Mesothelial cell of epicardium (in vitro differentiated cells): ENCODE results near the gene GOLT1B. TPM values are rescaled to one million over a fixed set of nuclear protein-coding genes. Genes with fewer than 3 reads are reported as not detected.

Experiments used
- DNase-seq, 2 experiments: peaks; one replicate each; pipeline ENCODE4 v3.0.0; 2021; ENCODE audit warnings: low spot score in 2 of 2; ENCODE audit not compliant: unreplicated experiment in 2 of 2
- H3K27ac Mint-ChIP-seq: 2 replicates; pipeline ENCODE4 v1.8.0; 2021; ENCODE audit warnings: mixed read lengths
- H3K27me3 Mint-ChIP-seq: 2 replicates; pipeline ENCODE4 v1.8.0; 2021; ENCODE audit warnings: low read depth, mixed read lengths
- H3K36me3 Mint-ChIP-seq: 2 replicates; pipeline ENCODE4 v1.8.0; 2021; ENCODE audit warnings: mixed read lengths
- H3K4me1 Mint-ChIP-seq: 2 replicates; pipeline ENCODE4 v1.8.0; 2021; ENCODE audit warnings: mixed read lengths
- H3K4me3 Mint-ChIP-seq: 2 replicates; pipeline ENCODE4 v1.8.0; 2021; ENCODE audit warnings: mild to moderate bottlenecking, moderate library complexity, mixed read lengths
- H3K9me3 Mint-ChIP-seq: 2 replicates; pipeline ENCODE4 v1.8.0; 2021; ENCODE audit warnings: mixed read lengths
- total RNA-seq: library from RNA; stranded (reverse); gene quantifications from 3 replicates; pipeline ENCODE4 v1.2.1, GENCODE V29; 2021
- TF ChIP-seq, protein P1 (sequence below): fragments of 200-600 bp; sonication (generic); IDR thresholded peaks from one replicate; pipeline ENCODE4 v1.5.0; 2021; ENCODE audit warnings: antibody characterized with exemption; ENCODE audit not compliant: unreplicated experiment

GOLT1B gene
- total RNA-seq, 1 donor from 2014 or later, result 29.2 TPM

DNA sequence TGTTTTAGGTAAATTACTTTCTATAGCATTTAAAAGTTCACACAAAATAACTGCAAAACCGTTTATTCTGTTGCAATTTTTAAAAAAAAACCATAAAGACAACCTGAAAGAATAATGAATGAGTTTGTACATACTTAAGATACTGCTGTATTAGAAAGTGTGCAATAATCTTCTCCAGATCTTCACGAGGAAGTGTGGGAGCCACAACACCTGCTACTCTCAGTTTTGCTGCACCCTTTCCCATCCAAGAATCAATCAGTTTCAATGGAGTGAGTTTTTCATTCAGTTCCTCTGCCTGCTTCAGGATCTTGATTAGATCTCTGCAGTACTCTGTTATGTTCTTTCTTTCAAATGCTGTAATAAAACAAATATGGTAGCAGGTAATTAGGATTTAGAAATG is 30.3 kb upstream of the GOLT1B start:
- Mint-ChIP-seq H3K4me3 (no peak overlapping the region), H3K27ac (no peak overlapping the region), H3K9me3 (no peaks in the 10 kb centered on the region), H3K27me3 (no peaks in the 10 kb centered on the region), H3K4me1 (no peaks in the 10 kb centered on the region), H3K36me3 (peaks cover 30% of the 10 kb centered on the region)
- TF ChIP-seq, protein P1, sequence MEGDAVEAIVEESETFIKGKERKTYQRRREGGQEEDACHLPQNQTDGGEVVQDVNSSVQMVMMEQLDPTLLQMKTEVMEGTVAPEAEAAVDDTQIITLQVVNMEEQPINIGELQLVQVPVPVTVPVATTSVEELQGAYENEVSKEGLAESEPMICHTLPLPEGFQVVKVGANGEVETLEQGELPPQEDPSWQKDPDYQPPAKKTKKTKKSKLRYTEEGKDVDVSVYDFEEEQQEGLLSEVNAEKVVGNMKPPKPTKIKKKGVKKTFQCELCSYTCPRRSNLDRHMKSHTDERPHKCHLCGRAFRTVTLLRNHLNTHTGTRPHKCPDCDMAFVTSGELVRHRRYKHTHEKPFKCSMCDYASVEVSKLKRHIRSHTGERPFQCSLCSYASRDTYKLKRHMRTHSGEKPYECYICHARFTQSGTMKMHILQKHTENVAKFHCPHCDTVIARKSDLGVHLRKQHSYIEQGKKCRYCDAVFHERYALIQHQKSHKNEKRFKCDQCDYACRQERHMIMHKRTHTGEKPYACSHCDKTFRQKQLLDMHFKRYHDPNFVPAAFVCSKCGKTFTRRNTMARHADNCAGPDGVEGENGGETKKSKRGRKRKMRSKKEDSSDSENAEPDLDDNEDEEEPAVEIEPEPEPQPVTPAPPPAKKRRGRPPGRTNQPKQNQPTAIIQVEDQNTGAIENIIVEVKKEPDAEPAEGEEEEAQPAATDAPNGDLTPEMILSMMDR, result no peak
- no peak for DNase-seq

DNA sequence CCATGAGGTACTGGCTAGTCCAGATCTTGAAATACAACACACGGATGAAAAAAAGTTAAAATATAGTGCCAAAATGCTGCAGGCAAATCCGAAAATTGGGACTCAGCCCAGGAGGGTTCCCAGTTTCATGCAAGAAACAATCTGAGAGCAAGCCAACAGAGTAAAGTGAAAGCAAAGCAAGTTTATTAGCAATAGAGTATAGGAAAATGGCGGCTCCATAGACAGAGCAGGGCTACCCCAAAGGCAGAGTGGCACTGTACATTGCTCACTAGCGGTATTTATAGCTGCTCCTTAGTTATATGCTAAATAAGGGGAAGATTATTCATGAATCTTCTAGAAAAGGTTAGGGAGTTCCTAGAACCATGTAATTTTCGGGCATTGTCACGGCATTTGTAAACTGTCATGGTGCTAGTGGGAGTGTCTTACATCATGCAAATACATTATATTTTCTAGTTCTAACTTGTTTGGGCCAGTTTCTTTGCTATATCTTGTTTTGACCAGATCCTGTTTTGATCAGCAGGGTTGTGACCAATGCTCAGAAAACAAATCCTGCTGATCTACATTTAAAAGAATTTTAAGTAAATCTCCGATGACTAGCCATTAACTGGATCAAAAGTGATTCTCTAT is 29.3 kb upstream of the GOLT1B start:
- no peaks in the 10 kb centered on the region for H3K4me1 Mint-ChIP-seq
- no peaks in the 10 kb centered on the region for H3K9me3 Mint-ChIP-seq
- H3K27me3 Mint-ChIP-seq, result no peaks in the 10 kb centered on the region
- no peak overlapping the region for H3K27ac Mint-ChIP-seq
- no peak overlapping the region for H3K4me3 Mint-ChIP-seq
- no peak for DNase-seq
- peaks cover 24% of the 10 kb centered on the region for H3K36me3 Mint-ChIP-seq
- TF ChIP-seq, protein P1, result no peak

DNA sequence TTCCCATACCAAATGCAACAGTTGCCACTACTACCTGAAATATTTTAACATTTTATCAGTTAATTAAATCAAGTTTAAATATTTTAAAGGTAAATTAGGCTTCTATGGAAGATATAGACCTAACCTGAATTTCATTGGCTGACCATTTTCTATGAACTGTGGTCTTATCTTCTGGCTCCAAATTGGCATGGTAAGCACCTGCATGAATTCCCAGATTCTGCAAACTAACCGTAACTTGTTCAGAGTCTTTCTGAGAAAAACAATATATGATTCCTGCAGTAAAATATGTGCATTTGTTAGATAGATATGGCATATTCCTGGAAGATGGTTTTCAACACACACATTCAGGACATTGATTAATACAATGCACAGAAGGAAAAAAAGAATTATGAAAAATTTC is 26.0 kb upstream of the GOLT1B start:
- TF ChIP-seq, protein P1, result no peak

DNA sequence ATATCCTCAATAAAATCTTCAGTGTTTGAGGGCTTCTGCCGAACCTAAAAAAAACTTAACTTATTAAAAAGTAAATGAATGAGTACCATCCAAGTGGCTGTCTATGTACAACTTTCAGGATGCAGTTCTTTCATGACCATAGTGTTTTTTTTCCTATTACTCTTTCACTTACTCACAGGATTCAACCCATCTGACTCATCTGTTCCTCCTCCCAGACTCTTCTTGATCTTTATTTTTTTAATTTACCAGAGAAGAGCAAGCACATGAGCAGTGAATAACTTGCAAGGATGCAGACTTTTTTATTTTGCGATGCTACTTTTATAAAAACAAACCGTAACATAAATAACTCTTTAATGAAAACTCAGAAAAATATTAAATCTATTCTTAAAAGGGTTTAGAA is 24.6 kb upstream of the GOLT1B start:
- H3K4me1 Mint-ChIP-seq, result no peaks in the 10 kb centered on the region
- H3K36me3 Mint-ChIP-seq, result peaks cover 10% of the 10 kb centered on the region
- no peak for DNase-seq
- H3K4me3 Mint-ChIP-seq, result no peak overlapping the region
- no peaks in the 10 kb centered on the region for H3K9me3 Mint-ChIP-seq
- H3K27ac Mint-ChIP-seq, result no peak overlapping the region
- TF ChIP-seq, protein P1, result no peak
- no peaks in the 10 kb centered on the region for H3K27me3 Mint-ChIP-seq

More for the DNA sequence above, 26.0 kb upstream of the GOLT1B start:
- Mint-ChIP-seq H3K27me3 (no peaks in the 10 kb centered on the region), H3K9me3 (no peaks in the 10 kb centered on the region), H3K4me1 (no peaks in the 10 kb centered on the region), H3K4me3 (no peak overlapping the region), H3K27ac (no peak overlapping the region), H3K36me3 (peaks cover 13% of the 10 kb centered on the region)
- DNase-seq, result no peak

DNA sequence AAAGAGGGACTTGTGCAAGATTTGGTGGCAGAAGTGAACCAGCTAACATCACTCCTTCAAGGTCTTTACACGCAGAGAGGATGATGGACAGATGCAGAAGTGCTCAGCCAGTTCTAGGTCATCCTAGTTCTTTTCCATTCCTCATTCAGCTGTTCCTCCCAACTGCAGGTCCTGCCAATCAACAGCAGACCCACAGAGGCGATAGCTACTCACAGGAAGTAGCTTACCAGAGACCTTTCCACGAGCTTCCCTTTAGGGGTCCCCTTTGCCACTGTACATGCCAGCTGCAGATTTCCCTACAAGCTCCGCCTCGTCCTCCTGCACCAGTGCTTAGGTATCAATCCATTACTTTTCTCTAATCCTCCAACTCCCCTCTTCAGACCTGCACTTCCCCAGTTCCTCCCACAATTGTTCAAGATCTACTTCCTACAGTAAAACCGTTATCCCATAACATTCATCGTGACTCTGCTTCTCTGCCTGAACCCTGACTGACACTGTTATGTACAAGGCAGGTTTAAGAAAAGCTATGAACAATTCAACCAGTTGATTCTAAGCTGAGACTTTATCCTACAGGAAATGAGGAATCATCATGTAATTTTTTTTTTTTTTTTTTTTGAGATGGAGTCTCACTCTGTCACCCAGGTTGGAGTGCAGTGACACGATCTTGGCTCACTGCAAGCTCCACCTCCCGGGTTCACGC is 22.7 kb upstream of the GOLT1B start:
- Mint-ChIP-seq H3K27ac (no peak overlapping the region), H3K36me3 (peaks cover 3% of the 10 kb centered on the region), H3K4me1 (no peaks in the 10 kb centered on the region), H3K9me3 (no peaks in the 10 kb centered on the region), H3K4me3 (no peak overlapping the region), H3K27me3 (no peaks in the 10 kb centered on the region)
- DNase-seq, result no peak
- TF ChIP-seq, protein P1, result no peak
